Measurements from ENCODE around the gene PERCC1.

Gene PERCC1

DNA sequence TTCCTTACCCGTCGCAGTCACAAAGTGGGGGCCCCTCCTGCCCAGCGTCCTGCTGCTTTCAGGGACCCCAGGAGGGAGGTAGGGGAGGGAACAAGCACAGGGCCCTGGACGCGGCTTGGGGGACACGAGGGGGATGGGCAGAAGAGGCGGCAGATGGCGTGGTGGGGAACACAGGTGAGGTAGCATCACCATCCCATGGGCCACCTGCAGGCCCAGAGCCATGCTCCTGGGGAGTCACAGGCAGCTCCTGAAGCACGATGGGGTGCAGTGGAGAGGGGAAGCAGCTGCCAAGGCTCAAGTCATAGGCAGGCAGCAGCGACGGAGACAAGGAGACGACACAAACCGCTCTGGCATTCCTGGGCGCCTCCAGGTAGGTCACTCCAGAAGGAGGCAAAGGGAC is 27.1 kb upstream of the PERCC1 start:
- Histone ChIP-seq H3K4me2 (ENCODE audit: low read length) (no peak overlapping the region), H3K27me3 (ENCODE audit: control insufficient read depth, insufficient read depth, low read length) (no peaks in the 10 kb centered on the region), H3K9me3 (ENCODE audit: control insufficient read depth, low read length) (no peaks in the 10 kb centered on the region), H2AFZ (no peak overlapping the region), H3K27ac (no peak overlapping the region), H3K36me3 (ENCODE audit: control insufficient read depth, insufficient read depth, low read length) (no peaks in the 10 kb centered on the region), H3K79me2 (peaks cover 17% of the 10 kb centered on the region), H3K9ac (no peak overlapping the region), H3K4me1 (no peaks in the 10 kb centered on the region), H3K4me3 (ENCODE audit: low read depth, low read length) (no peak overlapping the region)
- TF ChIP-seq, protein P1, sequence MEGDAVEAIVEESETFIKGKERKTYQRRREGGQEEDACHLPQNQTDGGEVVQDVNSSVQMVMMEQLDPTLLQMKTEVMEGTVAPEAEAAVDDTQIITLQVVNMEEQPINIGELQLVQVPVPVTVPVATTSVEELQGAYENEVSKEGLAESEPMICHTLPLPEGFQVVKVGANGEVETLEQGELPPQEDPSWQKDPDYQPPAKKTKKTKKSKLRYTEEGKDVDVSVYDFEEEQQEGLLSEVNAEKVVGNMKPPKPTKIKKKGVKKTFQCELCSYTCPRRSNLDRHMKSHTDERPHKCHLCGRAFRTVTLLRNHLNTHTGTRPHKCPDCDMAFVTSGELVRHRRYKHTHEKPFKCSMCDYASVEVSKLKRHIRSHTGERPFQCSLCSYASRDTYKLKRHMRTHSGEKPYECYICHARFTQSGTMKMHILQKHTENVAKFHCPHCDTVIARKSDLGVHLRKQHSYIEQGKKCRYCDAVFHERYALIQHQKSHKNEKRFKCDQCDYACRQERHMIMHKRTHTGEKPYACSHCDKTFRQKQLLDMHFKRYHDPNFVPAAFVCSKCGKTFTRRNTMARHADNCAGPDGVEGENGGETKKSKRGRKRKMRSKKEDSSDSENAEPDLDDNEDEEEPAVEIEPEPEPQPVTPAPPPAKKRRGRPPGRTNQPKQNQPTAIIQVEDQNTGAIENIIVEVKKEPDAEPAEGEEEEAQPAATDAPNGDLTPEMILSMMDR (IDR thresholded peaks at IDR 0.05), result no peak

- Histone ChIP-seq H3K27me3 (ENCODE audit: control insufficient read depth, insufficient read depth, low read length) (no peaks in the 10 kb centered on the region), H2AFZ (no peak overlapping the region), H3K36me3 (ENCODE audit: control insufficient read depth, insufficient read depth, low read length) (no peaks in the 10 kb centered on the region), H3K4me3 (ENCODE audit: low read depth, low read length) (no peak overlapping the region), H3K4me2 (ENCODE audit: low read length) (no peak overlapping the region), H3K27ac (no peak overlapping the region), H3K9ac (no peak overlapping the region), H3K4me1 (no peaks in the 10 kb centered on the region), H3K9me3 (ENCODE audit: control insufficient read depth, low read length) (no peaks in the 10 kb centered on the region), H3K79me2 (peaks cover 18% of the 10 kb centered on the region)
- TF ChIP-seq, protein P1 (IDR thresholded peaks at IDR 0.05), result no peak
These were observed 23.1 kb upstream of the PERCC1 start for GRCh38 chr16:1407753-1408152.

- no peak overlapping the region for H3K9ac ChIP-seq
- H3K36me3 ChIP-seq (ENCODE audit: control insufficient read depth, insufficient read depth, low read length), result no peaks in the 10 kb centered on the region
- peaks cover 18% of the 10 kb centered on the region for H3K79me2 ChIP-seq
- H3K27me3 ChIP-seq (ENCODE audit: control insufficient read depth, insufficient read depth, low read length), result no peaks in the 10 kb centered on the region
- H3K27ac ChIP-seq, result no peak overlapping the region
- H3K9me3 ChIP-seq (ENCODE audit: control insufficient read depth, low read length), result no peaks in the 10 kb centered on the region
- TF ChIP-seq, protein P1 (IDR thresholded peaks at IDR 0.05), result no peak
- H3K4me1 ChIP-seq, result no peaks in the 10 kb centered on the region
- no peak overlapping the region for H2AFZ ChIP-seq
- H3K4me3 ChIP-seq (ENCODE audit: low read depth, low read length), result no peak overlapping the region
- H3K4me2 ChIP-seq (ENCODE audit: low read length), result peak overlapping the region; percentile 69
These were observed 22.6 kb upstream of the PERCC1 start for GRCh38 chr16:1408171-1408837.

DNA sequence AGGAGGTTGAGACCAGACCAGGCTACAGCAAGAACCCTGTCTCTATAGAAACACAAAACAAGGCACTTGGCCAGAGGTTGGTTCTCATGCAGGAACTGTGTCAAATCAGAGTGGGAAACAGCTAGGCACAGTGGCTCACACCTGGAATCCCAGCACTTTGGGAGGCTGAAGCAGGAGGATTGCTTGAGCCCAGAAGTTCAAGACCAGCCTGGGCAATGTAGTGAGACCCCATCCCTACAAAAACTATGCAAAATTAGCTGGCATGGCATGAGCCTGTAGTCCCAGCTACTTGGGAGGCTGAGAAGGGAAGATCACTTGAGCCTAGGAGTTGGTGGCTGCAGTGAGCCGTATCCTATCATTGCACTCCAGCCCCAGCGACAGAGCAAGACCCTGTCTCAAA is 18.0 kb upstream of the PERCC1 start:
- no peaks in the 10 kb centered on the region for H3K9me3 ChIP-seq (ENCODE audit: control insufficient read depth, low read length)
- no peaks in the 10 kb centered on the region for H3K36me3 ChIP-seq (ENCODE audit: control insufficient read depth, insufficient read depth, low read length)
- no peaks in the 10 kb centered on the region for H3K4me1 ChIP-seq
- TF ChIP-seq, protein P1 (IDR thresholded peaks at IDR 0.05), result no peak
- no peak overlapping the region for H3K4me3 ChIP-seq (ENCODE audit: low read depth, low read length)
- H3K27ac ChIP-seq, result no peak overlapping the region
- H2AFZ ChIP-seq, result no peak overlapping the region
- no peaks in the 10 kb centered on the region for H3K27me3 ChIP-seq (ENCODE audit: control insufficient read depth, insufficient read depth, low read length)
- no peak overlapping the region for H3K4me2 ChIP-seq (ENCODE audit: low read length)
- H3K9ac ChIP-seq, result no peak overlapping the region
- H3K79me2 ChIP-seq, result peaks cover 8% of the 10 kb centered on the region

Measured in parathyroid adenoma (tissue), 2 donors.